ENCODE data around the gene HMGN2. TPM values are rescaled to one million over a fixed set of nuclear protein-coding genes. Genes with fewer than 3 reads are reported as not detected.

HMGN2 gene
- total RNA-seq, 2 experiments from 2014 or later, result 755 to 762 TPM

GRCh38 chr1:26459573-26460031 lies 12.6 kb upstream of the HMGN2 start:
- H3K9me3 Mint-ChIP-seq, result no peaks in the 10 kb centered on the region
- H3K36me3 Mint-ChIP-seq, result peaks cover 36% of the 10 kb centered on the region
- ChIA-PET POLR2A (no interaction called here), CTCF (interaction anchor here (2.3 kb wide), 1 partner anchor 10 kb away, joined by 11 read pairs; no protein-coding TSS in a partner anchor)
- no peaks in the 10 kb centered on the region for H3K4me1 Mint-ChIP-seq (ENCODE audit: low read depth)
- H3K27ac Mint-ChIP-seq, result no peak overlapping the region
- no peak overlapping the region for H3K4me3 Mint-ChIP-seq
- intact Hi-C loops (cut with micrococcal nuclease), result no loop called here
- DNase-seq, result no peak
- no peaks in the 10 kb centered on the region for H3K27me3 Mint-ChIP-seq

DNA sequence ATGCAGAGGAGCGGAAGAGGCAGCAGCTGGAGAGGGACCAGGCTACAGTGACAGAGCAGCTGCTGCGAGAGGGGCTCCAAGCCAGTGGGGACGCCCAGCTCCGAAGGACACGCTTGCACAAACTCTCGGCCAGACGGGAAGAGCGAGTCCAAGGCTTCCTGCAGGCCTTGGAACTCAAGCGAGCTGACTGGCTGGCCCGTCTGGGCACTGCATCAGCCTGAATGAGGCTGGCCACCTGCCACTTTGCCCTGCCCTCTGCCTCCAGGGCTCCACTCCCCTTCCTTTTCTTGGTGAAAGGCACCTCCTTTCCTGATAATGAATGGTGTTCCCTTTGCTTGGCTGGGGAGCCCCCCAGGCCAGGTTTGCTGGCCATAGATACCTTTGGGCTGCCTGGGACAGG lies 3.3 kb upstream of the HMGN2 start:
- ChIA-PET POLR2A (no interaction called here), CTCF (interaction anchor here (1.3 to 2.3 kb wide), 3 partner anchors 9 to 299 kb away, joined by 4 to 11 read pairs (median 9); partner anchors contain the start of gene ZNF593)
- Mint-ChIP-seq H3K27ac (no peak overlapping the region), H3K36me3 (peaks cover 36% of the 10 kb centered on the region), H3K9me3 (no peaks in the 10 kb centered on the region), H3K4me1 (ENCODE audit: low read depth) (peaks cover 24% of the 10 kb centered on the region), H3K4me3 (no peak overlapping the region), H3K27me3 (no peaks in the 10 kb centered on the region)
- no peak for DNase-seq
- intact Hi-C loops (cut with micrococcal nuclease), result no loop called here

GRCh38 chr1:26469558-26469957 lies 2.7 kb upstream of the HMGN2 start:
- Mint-ChIP-seq H3K4me3 (no peak overlapping the region), H3K9me3 (no peaks in the 10 kb centered on the region), H3K36me3 (peaks cover 38% of the 10 kb centered on the region), H3K27ac (no peak overlapping the region), H3K27me3 (no peaks in the 10 kb centered on the region), H3K4me1 (ENCODE audit: low read depth) (peaks cover 31% of the 10 kb centered on the region)
- DNase-seq, result no peak
- CTCF ChIA-PET, result interaction anchor here (0.9 to 2.3 kb wide), 8 partner anchors 9 to 300 kb away, joined by 3 to 11 read pairs (median 4); partner anchors contain the start of gene ZNF593
- intact Hi-C loops (cut with micrococcal nuclease), result no loop called here
- POLR2A ChIA-PET, result no interaction called here

DNA sequence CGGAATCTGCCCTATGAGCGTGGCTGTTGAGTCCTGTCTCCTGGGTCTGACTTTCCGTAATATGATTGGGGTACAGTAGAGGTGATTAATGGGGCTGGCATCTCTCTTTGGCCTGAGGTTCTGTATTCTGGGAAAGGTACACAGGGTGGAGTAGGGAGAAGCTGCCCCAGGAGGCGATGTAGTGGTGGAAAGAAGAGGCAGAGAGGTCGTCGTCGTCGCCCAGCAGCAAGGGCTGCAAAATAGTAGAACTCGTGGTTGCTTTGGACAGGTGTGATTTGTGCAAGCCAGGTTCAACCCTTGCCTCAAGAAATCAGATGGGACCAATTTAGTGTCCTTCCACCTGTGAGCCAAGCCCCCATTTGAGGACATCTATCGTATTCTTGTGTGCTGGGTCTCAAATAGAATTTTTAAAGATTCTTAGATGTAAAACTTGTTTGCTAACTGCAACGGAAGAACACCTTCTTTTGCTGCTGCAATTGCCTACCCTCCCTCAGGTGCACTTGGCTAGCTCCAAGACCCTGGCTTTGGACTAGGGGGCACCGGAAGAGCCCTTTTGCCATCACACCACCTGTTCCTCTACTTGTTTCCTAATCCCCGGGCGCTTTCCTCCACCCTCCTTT lies 1.3 kb upstream of the HMGN2 start:
- intact Hi-C loops (cut with micrococcal nuclease), result loop anchor here (5.0 kb wide), 2 partner anchors 164 to 359 kb away; partner anchors contain the start of genes PDIK1L and UBXN11
- H3K27me3 Mint-ChIP-seq, result no peaks in the 10 kb centered on the region
- peak overlapping the region; percentile 5 for H3K27ac Mint-ChIP-seq
- H3K9me3 Mint-ChIP-seq, result no peaks in the 10 kb centered on the region
- ChIA-PET CTCF (interaction anchor here (0.7 to 2.6 kb wide), 13 partner anchors 11 to 1119 kb away, joined by 3 to 15 read pairs (median 4); partner anchors contain the start of gene DHDDS), POLR2A (interaction anchor here (1.0 to 3.3 kb wide), 6 partner anchors 8 to 394 kb away, joined by 3 to 19 read pairs (median 4); partner anchors contain the start of gene DHDDS)
- DNase-seq, result peak; percentile 15
- peak overlapping the region; percentile 89 for H3K4me3 Mint-ChIP-seq
- H3K36me3 Mint-ChIP-seq, result peaks cover 39% of the 10 kb centered on the region
- H3K4me1 Mint-ChIP-seq (ENCODE audit: low read depth), result peaks cover 38% of the 10 kb centered on the region

DNA sequence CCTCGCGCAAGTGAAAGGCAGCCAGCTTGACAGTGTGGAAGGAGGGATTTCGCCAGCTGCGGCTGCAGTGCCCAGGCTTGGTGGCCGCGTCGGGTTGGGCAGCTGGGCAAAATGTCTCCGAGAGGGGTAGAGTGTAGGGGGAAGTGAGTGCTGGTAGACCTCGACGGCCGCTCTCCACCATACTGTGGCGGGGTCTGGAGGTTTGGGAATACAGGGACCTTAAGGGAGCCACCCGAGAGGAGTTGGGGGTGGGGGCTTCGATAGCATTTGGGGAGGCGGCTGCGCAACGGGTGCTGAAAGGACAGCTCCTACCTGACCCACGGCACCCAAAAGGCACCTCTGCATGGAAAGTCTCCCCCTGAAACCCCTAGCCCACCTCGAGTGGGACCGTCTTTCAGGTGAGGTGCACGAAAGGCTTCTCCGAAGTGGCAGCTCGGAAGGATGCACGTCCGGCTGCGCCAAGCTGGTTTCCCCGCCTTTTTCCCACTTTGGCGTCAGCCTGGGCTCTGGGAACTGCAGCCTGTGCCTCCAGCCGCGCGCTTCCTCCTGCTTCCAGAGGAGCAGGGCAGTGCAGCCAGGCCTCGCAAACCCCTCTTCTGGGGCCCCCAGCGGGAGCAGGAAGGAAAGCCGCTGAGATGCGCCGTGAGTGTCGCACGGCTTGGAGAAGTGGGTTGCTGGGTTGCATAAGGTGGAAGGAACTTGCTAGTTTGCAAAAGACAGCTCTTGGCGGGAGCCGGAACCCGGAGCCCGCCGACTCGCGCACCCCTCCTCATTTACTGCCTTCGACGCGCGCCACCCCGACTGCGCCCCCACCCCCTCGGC lies 531 bp upstream of the HMGN2 start:
- CTCF ChIA-PET, result interaction anchor here (0.8 to 2.6 kb wide), 9 partner anchors 28 to 369 kb away, joined by 3 to 15 read pairs (median 3); partner anchors contain the start of gene DHDDS
- intact Hi-C loops (cut with micrococcal nuclease), result loop anchor here (1.0 to 5.0 kb wide), 6 partner anchors 30 to 393 kb away; partner anchors contain the start of genes DHDDS, PDIK1L and UBXN11

DNA sequence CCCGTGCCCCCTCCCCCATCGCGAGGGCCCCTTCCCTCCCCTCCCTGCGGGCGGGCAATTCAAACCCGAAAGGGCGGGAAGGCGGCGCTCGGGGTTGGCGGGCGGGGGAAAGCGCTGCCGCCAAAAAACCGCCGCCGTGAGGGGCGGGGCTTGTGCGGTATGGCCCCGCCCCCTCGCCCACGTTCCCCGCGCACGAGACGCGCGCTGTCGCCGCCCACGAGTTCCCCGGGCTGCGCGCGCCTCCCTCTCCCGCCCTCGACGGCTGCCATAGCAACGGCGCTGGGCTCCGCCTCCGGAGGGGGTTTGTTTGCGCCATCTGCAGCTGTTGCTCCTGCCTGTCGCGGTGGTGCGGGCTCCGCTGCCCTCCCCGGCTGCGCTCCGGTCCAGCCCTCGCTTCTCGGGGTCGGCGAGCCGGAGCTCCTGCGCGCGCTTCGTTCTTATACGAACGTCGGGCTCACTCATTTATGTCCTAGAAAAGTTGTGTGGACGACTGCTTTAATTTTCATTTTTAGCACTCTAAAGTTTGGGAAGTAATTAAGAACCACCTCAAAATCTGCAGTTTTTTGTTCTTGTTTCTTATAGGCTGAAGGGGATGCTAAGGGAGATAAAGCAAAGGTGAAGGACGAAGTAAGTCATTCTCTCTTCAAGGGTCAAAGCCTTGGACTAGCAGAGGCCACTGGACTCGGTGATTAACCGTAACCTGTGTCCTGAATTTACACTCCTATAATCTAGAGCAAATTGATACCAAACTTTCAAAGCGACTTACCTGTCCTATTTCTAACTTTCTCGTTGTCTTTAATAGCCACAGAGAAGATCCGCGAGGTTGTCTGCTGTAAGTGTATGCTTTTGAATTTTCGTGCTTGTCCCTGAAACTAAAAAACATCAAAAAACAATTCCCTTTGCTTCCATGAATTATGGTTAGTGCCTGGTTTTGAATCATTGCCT lies 933 bp downstream of the HMGN2 start:
- intact Hi-C loops (cut with micrococcal nuclease), result loop anchor here (1.0 to 5.0 kb wide), 6 partner anchors 28 to 392 kb away; partner anchors contain the start of genes DHDDS, PDIK1L and UBXN11
- DNase-seq, result peak; percentile 97
- H3K4me3 Mint-ChIP-seq, result peak overlapping the region; percentile 89
- H3K27me3 Mint-ChIP-seq, result no peaks in the 10 kb centered on the region
- peaks cover 52% of the 10 kb centered on the region for H3K36me3 Mint-ChIP-seq
- POLR2A ChIA-PET, result interaction anchor here (0.5 to 3.3 kb wide), 4 partner anchors 27 to 68 kb away, joined by 3 to 19 read pairs (median 11); partner anchors contain the start of gene DHDDS
- CTCF ChIA-PET, result interaction anchor here (0.6 to 1.3 kb wide), 5 partner anchors 27 to 239 kb away, joined by 3 read pairs; partner anchors contain the start of gene CEP85
- no peaks in the 10 kb centered on the region for H3K9me3 Mint-ChIP-seq
- peaks cover 50% of the 10 kb centered on the region for H3K4me1 Mint-ChIP-seq (ENCODE audit: low read depth)
- H3K27ac Mint-ChIP-seq, result peak overlapping the region; percentile 74

More for the DNA sequence above, 531 bp upstream of the HMGN2 start:
- peaks cover 45% of the 10 kb centered on the region for H3K4me1 Mint-ChIP-seq (ENCODE audit: low read depth)
- peaks cover 45% of the 10 kb centered on the region for H3K36me3 Mint-ChIP-seq
- peak overlapping the region; percentile 89 for H3K4me3 Mint-ChIP-seq
- peak overlapping the region; percentile 97 for H3K27ac Mint-ChIP-seq
- no peaks in the 10 kb centered on the region for H3K27me3 Mint-ChIP-seq
- H3K9me3 Mint-ChIP-seq, result no peaks in the 10 kb centered on the region
- DNase-seq, result peak; percentile 57
- POLR2A ChIA-PET, result interaction anchor here (0.5 to 3.3 kb wide), 10 partner anchors 9 to 393 kb away, joined by 3 to 19 read pairs (median 3); partner anchors contain the start of gene DHDDS

GRCh38 chr1:26474818-26475217 lies 2.6 kb downstream of the HMGN2 start:
- Mint-ChIP-seq H3K9me3 (no peaks in the 10 kb centered on the region), H3K4me3 (peak overlapping the region; percentile 49), H3K27ac (peak overlapping the region; percentile 71), H3K4me1 (ENCODE audit: low read depth) (peaks cover 49% of the 10 kb centered on the region), H3K36me3 (peaks cover 51% of the 10 kb centered on the region), H3K27me3 (no peaks in the 10 kb centered on the region)
- CTCF ChIA-PET, result interaction anchor here (1.2 to 1.7 kb wide), 2 partner anchors 22 to 26 kb away, joined by 3 to 7 read pairs; no protein-coding TSS in a partner anchor
- no peak for DNase-seq
- POLR2A ChIA-PET, result interaction anchor here (1.2 to 1.4 kb wide), 2 partner anchors 26 to 43 kb away, joined by 3 to 6 read pairs; partner anchors contain the start of gene DHDDS
- intact Hi-C loops (cut with micrococcal nuclease), result loop anchor here (5.0 kb wide), 2 partner anchors 168 to 363 kb away; partner anchors contain the start of genes PDIK1L and UBXN11

GRCh38 chr1:26475989-26476388 lies 3.7 kb downstream of the HMGN2 start:
- POLR2A ChIA-PET, result no interaction called here
- Mint-ChIP-seq H3K9me3 (no peaks in the 10 kb centered on the region), H3K27ac (peak overlapping the region; percentile 69), H3K4me1 (ENCODE audit: low read depth) (peaks cover 41% of the 10 kb centered on the region), H3K27me3 (no peaks in the 10 kb centered on the region), H3K4me3 (no peak overlapping the region), H3K36me3 (peaks cover 46% of the 10 kb centered on the region)
- DNase-seq, result no peak
- intact Hi-C loops (cut with micrococcal nuclease), result no loop called here
- CTCF ChIA-PET, result interaction anchor here (1.7 kb wide), 1 partner anchor 24 kb away, joined by 7 read pairs; no protein-coding TSS in a partner anchor

DNA sequence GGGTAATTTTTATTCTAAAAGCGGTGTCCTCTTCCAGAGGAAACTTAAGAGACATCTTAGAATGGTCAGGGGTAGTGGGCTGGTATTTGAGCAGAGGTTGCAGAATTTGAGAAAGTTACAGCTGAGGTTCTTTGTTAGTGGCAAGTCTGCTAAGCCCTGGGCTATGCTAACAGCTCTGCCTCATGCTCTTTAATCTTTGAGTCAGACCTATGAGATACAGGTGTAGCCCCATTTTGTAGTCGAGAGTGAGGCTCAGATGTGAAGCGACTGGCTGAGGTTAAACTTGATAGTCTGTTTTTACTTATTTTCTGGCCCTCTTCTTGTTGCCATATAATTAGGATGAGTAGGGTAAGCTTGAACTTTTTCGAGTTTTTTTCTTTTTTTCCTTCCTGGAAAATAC lies 4.7 kb downstream of the HMGN2 start:
- POLR2A ChIA-PET, result no interaction called here
- no peak overlapping the region for H3K4me3 Mint-ChIP-seq
- peaks cover 46% of the 10 kb centered on the region for H3K36me3 Mint-ChIP-seq
- CTCF ChIA-PET, result no interaction called here
- intact Hi-C loops (cut with micrococcal nuclease), result no loop called here
- H3K27me3 Mint-ChIP-seq, result no peaks in the 10 kb centered on the region
- no peak for DNase-seq
- H3K9me3 Mint-ChIP-seq, result no peaks in the 10 kb centered on the region
- peaks cover 34% of the 10 kb centered on the region for H3K4me1 Mint-ChIP-seq (ENCODE audit: low read depth)
- H3K27ac Mint-ChIP-seq, result peak overlapping the region; percentile 24

- intact Hi-C loops (cut with micrococcal nuclease), result no loop called here
- no peaks in the 10 kb centered on the region for H3K9me3 Mint-ChIP-seq
- H3K27me3 Mint-ChIP-seq, result no peaks in the 10 kb centered on the region
- H3K36me3 Mint-ChIP-seq, result peaks cover 45% of the 10 kb centered on the region
- no peak for DNase-seq
- H3K4me1 Mint-ChIP-seq (ENCODE audit: low read depth), result peaks cover 36% of the 10 kb centered on the region
- POLR2A ChIA-PET, result no interaction called here
- H3K27ac Mint-ChIP-seq, result peak overlapping the region; percentile 34
- no peak overlapping the region for H3K4me3 Mint-ChIP-seq
- CTCF ChIA-PET, result no interaction called here
Observed at GRCh38 chr1:26477446-26478152, 5.4 kb downstream of the HMGN2 start.

All from activated CD4-positive, alpha-beta memory T cell treated with anti-CD3 and anti-CD28 coated beads for 36 hours (primary cell).